Activated CD8-positive, alpha-beta memory T cell treated with anti-CD3 and anti-CD28 coated beads, Interleukin-2, amount 50 U/mL, for 24 hours (primary cell): ENCODE data around the gene MASP1.

Experiments used
- DNase-seq: peaks from one replicate; pipeline ENCODE4 v3.0.0-alpha.2; 2020; ENCODE audit errors: extremely low read depth

The MASP1 gene

GRCh38 chr3:187291512-187292132 is at the start of gene MASP1:
Gene MASP1, minus strand, starts transcription at chr3:187291737. Its CDS starts 105 bp downstream, at chr3:187291632.
- DNase-seq = no peak

- DNase-seq = no peak
Measured at GRCh38 chr3:187340578-187340977, 49.0 kb upstream of the MASP1 start.

- DNase-seq = no peak
Measured at GRCh38 chr3:187336322-187336721, 44.8 kb upstream of the MASP1 start.

- no peak for DNase-seq
Measured at GRCh38 chr3:187334904-187335303, 43.4 kb upstream of the MASP1 start.

GRCh38 chr3:187328691-187329090 is 37.2 kb upstream of the MASP1 start:
- DNase-seq = no peak

GRCh38 chr3:187327845-187328244 is 36.3 kb upstream of the MASP1 start:
- no peak for DNase-seq

- DNase-seq = no peak
Measured at GRCh38 chr3:187325632-187326031, 34.1 kb upstream of the MASP1 start.

- no peak for DNase-seq
Measured at GRCh38 chr3:187323091-187323490, 31.6 kb upstream of the MASP1 start.

GRCh38 chr3:187322291-187322690 is 30.8 kb upstream of the MASP1 start:
- DNase-seq = no peak

- DNase-seq = no peak
Measured at GRCh38 chr3:187321766-187322165, 30.2 kb upstream of the MASP1 start.

GRCh38 chr3:187319699-187320302 is 28.3 kb upstream of the MASP1 start:
- peak; percentile 21 for DNase-seq

- peak; percentile 3 for DNase-seq
Measured at GRCh38 chr3:187318819-187319616, 27.5 kb upstream of the MASP1 start.

GRCh38 chr3:187315872-187316271 is 24.3 kb upstream of the MASP1 start:
- DNase-seq = no peak

- DNase-seq = no peak
Measured at GRCh38 chr3:187314176-187314575, 22.6 kb upstream of the MASP1 start.

- no peak for DNase-seq
Measured at GRCh38 chr3:187310954-187311470, 19.5 kb upstream of the MASP1 start.

- no peak for DNase-seq
Measured at GRCh38 chr3:187310226-187310625, 18.7 kb upstream of the MASP1 start.

GRCh38 chr3:187305881-187306280 is 14.3 kb upstream of the MASP1 start:
- DNase-seq = no peak

- no peak for DNase-seq
Measured at GRCh38 chr3:187299611-187300010, 8.1 kb upstream of the MASP1 start.

- DNase-seq = no peak
Measured at GRCh38 chr3:187296911-187297310, 5.4 kb upstream of the MASP1 start.

GRCh38 chr3:187296058-187296457 is 4.5 kb upstream of the MASP1 start:
- DNase-seq = no peak

- DNase-seq = no peak
Measured at GRCh38 chr3:187295316-187296034, 3.9 kb upstream of the MASP1 start.
